Measurements from ENCODE around the gene TSACC. TPM values are rescaled to one million over a fixed set of nuclear protein-coding genes. Genes with fewer than 3 reads are reported as not detected.
"Not testable (repeated sequence)": the region's sequence is repeated elsewhere in the genome, so short reads cannot be mapped to it uniquely, and the experiment has no call there.

The TSACC gene
- total RNA-seq, 1 experiment from 2014 or later = not detected

- peak; percentile 68 for TF ChIP-seq CTCF (conservative IDR thresholded peaks at IDR 0.05; ENCODE audit: low read depth, low read length)
- TF ChIP-seq EZH2 (IDR thresholded peaks at IDR 0.05; ENCODE audit: borderline replicate concordance, low read depth, low read length, poor library complexity, severe bottlenecking) = no peak
- Histone ChIP-seq H3K27ac (ENCODE audit: low read depth, low read length, poor library complexity, severe bottlenecking) (no peak overlapping the region), H3K36me3 (ENCODE audit: insufficient read depth, low read length, poor library complexity, severe bottlenecking) (peaks cover 97% of the 10 kb centered on the region), H3K4me1 (ENCODE audit: insufficient read depth, low read length, poor library complexity, severe bottlenecking) (no peaks in the 10 kb centered on the region), H3K27me3 (replicated peaks; ENCODE audit: insufficient read depth, low read depth, low read length, poor library complexity) (no peaks in the 10 kb centered on the region), H3K4me3 (ENCODE audit: low read depth, low read length, poor library complexity, severe bottlenecking) (no peak overlapping the region), H3K9me3 (ENCODE audit: low read depth, low read length, poor library complexity, severe bottlenecking) (no peaks in the 10 kb centered on the region)
- DNase-seq (ENCODE audit: low spot score) = peak; percentile 62
- CTCF ChIA-PET = interaction anchor here (0.6 to 1.1 kb wide), 2 partner anchors 94 to 193 kb away, joined by 3 to 5 read pairs; no protein-coding TSS in a partner anchor
- BruUV-seq (replicated peaks) = no TSS peak
- POLR2A ChIA-PET (ENCODE audit: low non-redundant PET) = no interaction called here
- intact Hi-C loops (cut with micrococcal nuclease; ENCODE audit: unreplicated experiment) = loop anchor here (10.0 kb wide), 2 partner anchors 175 to 395 kb away; no protein-coding TSS in a partner anchor
These were observed 18.7 kb upstream of the TSACC start for GRCh38 chr1:156319664-156320063.

GRCh38 chr1:156320560-156320959 lies 17.8 kb upstream of the TSACC start:
- no peak for TF ChIP-seq EZH2 (IDR thresholded peaks at IDR 0.05; ENCODE audit: borderline replicate concordance, low read depth, low read length, poor library complexity, severe bottlenecking)
- TF ChIP-seq CTCF (conservative IDR thresholded peaks at IDR 0.05; ENCODE audit: low read depth, low read length) = no peak
- H3K4me3 ChIP-seq (ENCODE audit: low read depth, low read length, poor library complexity, severe bottlenecking) = no peak overlapping the region
- no peak overlapping the region for H3K27ac ChIP-seq (ENCODE audit: low read depth, low read length, poor library complexity, severe bottlenecking)
- BruUV-seq (replicated peaks) = no TSS peak
- H3K9me3 ChIP-seq (ENCODE audit: low read depth, low read length, poor library complexity, severe bottlenecking) = no peaks in the 10 kb centered on the region
- H3K36me3 ChIP-seq (ENCODE audit: insufficient read depth, low read length, poor library complexity, severe bottlenecking) = peaks cover 97% of the 10 kb centered on the region
- H3K27me3 ChIP-seq (replicated peaks; ENCODE audit: insufficient read depth, low read depth, low read length, poor library complexity) = no peaks in the 10 kb centered on the region
- ChIA-PET POLR2A (ENCODE audit: low non-redundant PET) (no interaction called here), CTCF (interaction anchor here (0.5 kb wide), 1 partner anchor 226 kb away, joined by 5 read pairs; no protein-coding TSS in a partner anchor)
- no peaks in the 10 kb centered on the region for H3K4me1 ChIP-seq (ENCODE audit: insufficient read depth, low read length, poor library complexity, severe bottlenecking)
- no peak for DNase-seq (ENCODE audit: low spot score)
- intact Hi-C loops (cut with micrococcal nuclease; ENCODE audit: unreplicated experiment) = no loop called here

GRCh38 chr1:156323179-156323578 lies 15.1 kb upstream of the TSACC start:
- H3K27me3 ChIP-seq (replicated peaks; ENCODE audit: insufficient read depth, low read depth, low read length, poor library complexity); POLR2A ChIA-PET (ENCODE audit: low non-redundant PET); intact Hi-C loops (cut with micrococcal nuclease; ENCODE audit: unreplicated experiment); H3K27ac ChIP-seq (ENCODE audit: low read depth, low read length, poor library complexity, severe bottlenecking); BruUV-seq (replicated peaks); CTCF ChIA-PET; DNase-seq (ENCODE audit: low spot score); H3K9me3 ChIP-seq (ENCODE audit: low read depth, low read length, poor library complexity, severe bottlenecking); H3K4me3 ChIP-seq (ENCODE audit: low read depth, low read length, poor library complexity, severe bottlenecking); H3K4me1 ChIP-seq (ENCODE audit: insufficient read depth, low read length, poor library complexity, severe bottlenecking): not testable (repeated sequence)
- peaks cover 82% of the 10 kb centered on the region for H3K36me3 ChIP-seq (ENCODE audit: insufficient read depth, low read length, poor library complexity, severe bottlenecking)

- POLR2A ChIA-PET (ENCODE audit: low non-redundant PET) = interaction anchor here (0.6 kb wide), 1 partner anchor 54 kb away, joined by 5 read pairs; no protein-coding TSS in a partner anchor
- H3K27ac ChIP-seq (ENCODE audit: low read depth, low read length, poor library complexity, severe bottlenecking) = no peak overlapping the region
- no peaks in the 10 kb centered on the region for H3K9me3 ChIP-seq (ENCODE audit: low read depth, low read length, poor library complexity, severe bottlenecking)
- no TSS peak for BruUV-seq (replicated peaks)
- CTCF ChIA-PET = interaction anchor here (0.7 kb wide), 1 partner anchor 358 kb away, joined by 3 read pairs; the partner anchor contains the start of gene ARHGEF2
- DNase-seq (ENCODE audit: low spot score) = peak; percentile 51
- peak overlapping the region; percentile 88 for H3K4me3 ChIP-seq (ENCODE audit: low read depth, low read length, poor library complexity, severe bottlenecking)
- peaks cover 14% of the 10 kb centered on the region for H3K4me1 ChIP-seq (ENCODE audit: insufficient read depth, low read length, poor library complexity, severe bottlenecking)
- peaks cover 43% of the 10 kb centered on the region for H3K36me3 ChIP-seq (ENCODE audit: insufficient read depth, low read length, poor library complexity, severe bottlenecking)
- intact Hi-C loops (cut with micrococcal nuclease; ENCODE audit: unreplicated experiment) = loop anchor here (10.0 kb wide), 1 partner anchor 61 kb away; no protein-coding TSS in a partner anchor
- H3K27me3 ChIP-seq (replicated peaks; ENCODE audit: insufficient read depth, low read depth, low read length, poor library complexity) = no peaks in the 10 kb centered on the region
- TF ChIP-seq CTCF (conservative IDR thresholded peaks at IDR 0.05; ENCODE audit: low read depth, low read length) (peak; percentile 60), EZH2 (IDR thresholded peaks at IDR 0.05; ENCODE audit: borderline replicate concordance, low read depth, low read length, poor library complexity, severe bottlenecking) (no peak)
These were observed 2.1 kb upstream of the TSACC start for GRCh38 chr1:156336242-156336641.
